ENCODE data around the gene CSGALNACT2.

The CSGALNACT2 gene

DNA sequence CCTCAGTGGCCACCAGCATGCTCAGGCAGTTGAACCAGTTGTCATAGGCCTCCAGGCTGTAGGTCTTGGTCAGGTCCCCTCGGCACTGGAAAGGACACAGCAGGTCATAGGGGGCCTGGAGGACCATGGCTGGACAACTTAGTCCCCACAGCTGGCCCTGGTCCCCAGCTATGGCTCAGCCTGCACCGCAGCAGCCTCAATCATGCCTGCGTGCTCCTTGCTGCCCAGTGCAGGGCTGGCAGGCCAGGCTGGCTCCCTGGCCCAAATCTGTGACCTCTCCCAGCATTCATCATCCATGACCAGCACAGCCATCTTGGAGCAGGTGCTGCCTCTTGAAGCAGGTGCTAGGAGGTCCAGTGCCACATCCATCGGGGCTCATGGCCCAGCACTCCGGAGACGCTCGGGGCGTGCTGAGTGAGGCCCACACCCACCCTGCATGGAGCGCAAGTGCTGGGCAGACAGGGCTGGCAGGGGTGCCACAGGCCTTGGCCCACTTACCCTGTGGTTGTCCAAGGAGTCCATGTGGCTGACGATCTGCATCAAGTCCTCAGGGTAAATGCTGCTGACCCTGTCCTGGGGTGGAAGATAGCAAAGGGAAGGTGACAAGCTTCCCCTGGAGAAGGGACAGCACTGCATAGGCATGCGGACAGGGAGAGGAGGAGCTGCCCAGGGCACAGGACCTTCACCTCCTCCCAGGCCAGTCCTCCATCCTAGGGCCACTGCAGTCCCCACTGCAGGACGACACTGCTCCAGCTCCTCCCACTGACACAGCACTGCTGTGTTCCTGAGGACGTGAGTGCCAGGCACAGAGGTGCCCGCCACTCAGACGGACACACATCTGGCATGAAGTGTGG is 61.7 kb downstream of the CSGALNACT2 start:
- H3K4me3 Mint-ChIP-seq: no peak overlapping the region
- no peak for ATAC-seq (replicated peaks)
- H3K36me3 Mint-ChIP-seq: peaks cover 0 to 3% of the 10 kb centered on the region in 2 donors

GRCh38 chr10:43200538-43201390 is 62.5 kb downstream of the CSGALNACT2 start:
- H3K9me3 Mint-ChIP-seq: no peaks in the 10 kb centered on the region
- no peak for ATAC-seq (replicated peaks)
- H3K4me3 Mint-ChIP-seq: peak overlapping the region in 1 of 2 donors; percentile 25
- H3K4me1 Mint-ChIP-seq: peaks cover 5 to 13% of the 10 kb centered on the region in 2 donors
- H3K36me3 Mint-ChIP-seq: peaks cover 0 to 3% of the 10 kb centered on the region in 2 donors
- H3K27ac Mint-ChIP-seq: no peak overlapping the region
- DNase-seq: no peak
- H3K27me3 Mint-ChIP-seq: no peaks in the 10 kb centered on the region

More for the DNA sequence above, 61.7 kb downstream of the CSGALNACT2 start:
- H3K27me3 Mint-ChIP-seq: no peaks in the 10 kb centered on the region
- no peak overlapping the region for H3K27ac Mint-ChIP-seq
- H3K9me3 Mint-ChIP-seq: no peaks in the 10 kb centered on the region
- H3K4me1 Mint-ChIP-seq: peaks cover 5 to 9% of the 10 kb centered on the region in 2 donors
- DNase-seq: no peak

- no peaks in the 10 kb centered on the region for H3K27me3 Mint-ChIP-seq
- H3K4me3 Mint-ChIP-seq: peak overlapping the region; percentile 85 to 87
Observed at GRCh38 chr10:43201545-43202131, 63.4 kb downstream of the CSGALNACT2 start.

GRCh38 chr10:43202224-43202656 is 64.0 kb downstream of the CSGALNACT2 start:
- peak; percentile 36 for DNase-seq
- no peak overlapping the region for H3K27ac Mint-ChIP-seq

More at GRCh38 chr10:43201545-43202131, 63.4 kb downstream of the CSGALNACT2 start:
- peaks cover 0 to 3% of the 10 kb centered on the region in 2 donors for H3K36me3 Mint-ChIP-seq
- DNase-seq (no peak), ATAC-seq (replicated peaks) (peak; percentile 20 to 31)
- H3K4me1 Mint-ChIP-seq: peaks cover 5 to 13% of the 10 kb centered on the region in 2 donors
- H3K27ac Mint-ChIP-seq: no peak overlapping the region
- no peaks in the 10 kb centered on the region for H3K9me3 Mint-ChIP-seq

DNA sequence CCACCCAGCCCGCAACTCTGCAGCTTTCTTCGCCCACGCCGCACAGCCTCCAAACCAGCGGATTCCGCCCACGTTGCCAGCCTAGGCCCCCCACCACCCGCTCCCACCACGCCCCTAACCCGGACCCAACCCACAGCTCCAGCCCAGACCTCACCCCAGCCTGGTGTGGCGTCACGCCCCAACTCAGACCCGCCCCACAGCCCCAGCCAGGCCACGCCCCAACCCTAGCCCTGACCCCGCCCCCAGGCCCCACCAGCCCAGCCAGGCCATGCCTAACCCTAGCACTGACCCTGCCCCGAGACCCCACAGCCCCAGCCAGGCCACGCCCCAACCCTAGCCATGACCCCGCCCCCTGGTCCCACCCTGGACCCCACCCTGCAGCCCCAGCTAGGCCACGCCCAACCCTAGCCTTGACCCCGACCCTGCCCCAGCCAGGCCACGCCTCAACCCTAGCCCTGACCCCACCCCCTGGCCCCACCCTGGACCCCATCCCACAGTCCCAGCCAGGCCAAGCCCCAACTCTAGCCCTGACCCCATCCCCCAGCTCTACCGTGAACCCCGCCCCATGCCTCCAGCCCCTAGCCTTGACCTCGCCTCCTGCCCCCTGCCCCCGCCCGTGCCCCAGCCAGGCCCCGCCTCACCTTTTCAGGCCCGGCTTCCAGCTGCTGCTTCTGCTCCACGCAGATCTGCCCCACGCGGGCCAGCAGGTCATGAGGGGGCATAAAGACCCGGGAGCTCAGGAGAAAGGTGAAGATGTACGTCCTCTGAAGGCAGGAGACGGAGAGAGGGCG is 64.6 kb downstream of the CSGALNACT2 start:
- Mint-ChIP-seq H3K27me3 (no peaks in the 10 kb centered on the region), H3K4me1 (peaks cover 4 to 13% of the 10 kb centered on the region in 2 donors), H3K27ac (no peak overlapping the region), H3K4me3 (peak overlapping the region; percentile 85 to 87), H3K36me3 (no peaks in the 10 kb centered on the region), H3K9me3 (no peaks in the 10 kb centered on the region)
- ATAC-seq (replicated peaks): peak; percentile 70 to 71
- DNase-seq: peak; percentile 31

More at GRCh38 chr10:43202224-43202656, 64.0 kb downstream of the CSGALNACT2 start:
- Mint-ChIP-seq H3K9me3 (no peaks in the 10 kb centered on the region), H3K4me1 (peaks cover 5 to 13% of the 10 kb centered on the region in 2 donors), H3K27me3 (no peaks in the 10 kb centered on the region), H3K4me3 (peak overlapping the region; percentile 85 to 87), H3K36me3 (peaks cover 0 to 3% of the 10 kb centered on the region in 2 donors)
- peak; percentile 76 to 79 for ATAC-seq (replicated peaks)

DNA sequence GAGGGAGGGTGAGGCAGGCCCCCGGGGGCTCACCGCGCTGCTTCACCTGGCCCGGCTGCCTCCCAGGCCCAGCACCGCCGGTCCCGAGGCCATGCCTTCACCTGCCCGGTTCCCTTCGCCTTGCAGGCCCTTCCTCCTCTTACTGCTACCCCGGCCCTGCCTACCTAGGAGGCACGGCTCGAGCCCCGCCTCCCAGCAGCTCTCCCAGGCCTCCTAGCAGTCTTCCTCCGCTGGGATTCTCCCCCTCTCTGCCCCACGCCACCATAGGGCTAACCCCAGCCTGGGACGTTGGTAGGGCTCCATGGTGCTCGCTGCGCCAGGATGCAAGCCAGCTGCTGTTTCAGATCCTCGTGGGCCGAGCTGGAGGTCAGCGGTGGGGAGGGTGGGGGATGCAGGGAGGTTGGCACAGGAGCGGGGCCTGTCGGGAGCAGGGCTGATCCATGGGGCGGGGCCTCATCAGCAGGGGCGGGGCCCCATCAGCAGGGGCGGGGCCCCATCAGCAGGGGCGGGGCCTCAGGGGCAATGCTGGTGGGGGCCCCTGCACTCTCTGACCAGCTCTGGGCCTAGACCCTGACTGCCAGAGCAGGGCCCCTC is 65.3 kb downstream of the CSGALNACT2 start:
- Mint-ChIP-seq H3K27me3 (no peaks in the 10 kb centered on the region), H3K9me3 (no peaks in the 10 kb centered on the region), H3K4me3 (peak overlapping the region; percentile 61 to 69), H3K4me1 (peaks cover 4 to 13% of the 10 kb centered on the region in 2 donors), H3K36me3 (no peaks in the 10 kb centered on the region), H3K27ac (no peak overlapping the region)
- ATAC-seq (replicated peaks): peak; percentile 20 to 21
- DNase-seq: no peak

DNA sequence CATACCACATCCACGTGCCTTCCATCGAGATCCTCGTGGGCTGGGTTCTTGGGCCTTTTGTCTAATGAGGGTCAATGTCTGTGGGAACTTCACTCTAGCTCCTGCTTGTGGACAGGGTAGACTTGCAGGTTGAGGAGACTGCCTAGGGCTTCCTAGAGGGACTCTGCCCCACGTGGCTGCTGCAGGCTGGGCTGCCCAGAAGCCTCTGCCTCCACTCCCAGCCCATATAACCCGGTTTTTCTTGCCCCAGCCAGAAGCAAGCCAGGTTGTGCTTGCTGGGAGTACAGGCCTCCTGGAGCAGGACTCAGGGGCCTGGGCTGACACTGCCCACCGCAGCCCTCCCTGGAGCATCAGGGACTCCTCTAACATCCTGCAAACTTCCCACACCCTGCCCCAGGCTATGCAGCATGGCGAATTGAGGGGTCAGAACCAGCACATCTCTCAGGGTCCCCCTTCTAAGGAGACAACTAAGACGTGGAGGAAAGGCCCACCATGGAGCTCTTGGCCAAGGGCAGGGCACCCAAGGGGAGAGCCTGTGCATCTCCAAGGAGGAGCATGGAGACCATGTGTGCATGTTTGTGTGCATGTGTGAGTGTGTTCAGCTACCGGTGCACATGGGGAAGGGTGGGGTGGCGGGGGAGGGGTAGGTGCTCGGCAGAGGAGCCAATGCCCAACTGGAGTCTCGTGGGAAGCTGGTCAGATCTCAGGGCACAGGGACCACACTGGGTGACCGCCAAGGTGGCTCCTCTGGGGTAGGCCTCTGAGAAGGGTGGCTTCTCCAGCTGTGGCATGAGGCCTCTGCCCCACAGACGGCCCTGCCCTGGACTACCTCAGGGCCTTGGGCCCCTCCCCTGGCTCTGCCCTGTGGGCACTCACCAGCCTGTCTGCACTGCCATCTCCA is 66.0 kb downstream of the CSGALNACT2 start:
- Mint-ChIP-seq H3K9me3 (no peaks in the 10 kb centered on the region), H3K36me3 (no peaks in the 10 kb centered on the region), H3K4me1 (peaks cover 4 to 13% of the 10 kb centered on the region in 2 donors), H3K4me3 (peak overlapping the region in 1 of 2 donors; percentile 16), H3K27me3 (no peaks in the 10 kb centered on the region), H3K27ac (no peak overlapping the region)
- ATAC-seq (replicated peaks): peak; percentile 0 to 1
- no peak for DNase-seq

- Mint-ChIP-seq H3K27me3 (no peaks in the 10 kb centered on the region), H3K4me1 (peaks cover 4 to 13% of the 10 kb centered on the region in 2 donors), H3K9me3 (no peaks in the 10 kb centered on the region), H3K36me3 (no peaks in the 10 kb centered on the region), H3K27ac (no peak overlapping the region), H3K4me3 (no peak overlapping the region)
- peak; percentile 27 for DNase-seq
- ATAC-seq (replicated peaks): peak; percentile 61 to 65
Observed at GRCh38 chr10:43204943-43205671, 66.9 kb downstream of the CSGALNACT2 start.

DNA sequence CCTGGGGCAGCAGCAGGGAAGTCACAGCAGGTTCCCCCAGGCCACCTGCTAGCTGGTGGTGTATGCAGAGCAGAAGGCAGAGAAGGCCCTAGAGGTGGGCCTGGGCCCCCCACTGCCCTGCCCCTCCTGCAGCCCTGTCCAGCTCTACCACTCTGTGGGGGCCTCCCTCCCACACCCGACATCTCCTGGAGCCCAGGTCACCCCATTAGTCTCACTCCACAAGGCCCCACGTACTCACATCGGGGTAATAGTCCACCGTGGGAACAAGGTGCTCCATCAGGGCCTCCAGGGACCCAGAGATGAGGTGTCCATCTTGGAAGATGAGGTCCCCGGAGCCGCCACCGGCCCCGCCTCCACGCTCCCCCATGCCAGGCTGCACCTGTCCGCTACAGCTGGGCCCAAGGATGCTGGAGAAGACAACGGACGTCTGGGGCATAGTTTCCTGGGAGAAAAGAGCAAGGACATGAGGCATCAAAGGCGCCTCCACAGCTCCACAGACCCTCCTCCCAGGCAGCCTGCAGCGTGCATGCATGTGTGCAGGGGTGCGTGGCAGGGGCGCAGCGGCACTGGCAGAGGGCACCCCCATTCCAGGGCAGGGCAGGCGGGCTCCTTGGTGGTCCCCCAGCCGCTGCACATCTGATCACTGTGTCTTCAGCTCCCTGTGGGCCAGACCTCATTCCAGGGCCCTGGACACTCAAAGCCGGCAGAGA is 67.6 kb downstream of the CSGALNACT2 start:
- Mint-ChIP-seq H3K4me1 (peaks cover 5 to 16% of the 10 kb centered on the region in 2 donors), H3K36me3 (no peaks in the 10 kb centered on the region), H3K4me3 (no peak overlapping the region), H3K27me3 (no peaks in the 10 kb centered on the region), H3K27ac (no peak overlapping the region), H3K9me3 (no peaks in the 10 kb centered on the region)
- no peak for ATAC-seq (replicated peaks)
- DNase-seq: no peak

- Mint-ChIP-seq H3K27me3 (no peaks in the 10 kb centered on the region), H3K36me3 (no peaks in the 10 kb centered on the region), H3K4me1 (peaks cover 7 to 19% of the 10 kb centered on the region in 2 donors), H3K9me3 (no peaks in the 10 kb centered on the region), H3K4me3 (no peak overlapping the region), H3K27ac (no peak overlapping the region)
- peak; percentile 0 for DNase-seq
- ATAC-seq (replicated peaks): no peak
Observed at GRCh38 chr10:43206391-43207235, 68.4 kb downstream of the CSGALNACT2 start.
